ENCODE data around the gene SH3BGR. TPM values are rescaled to one million over a fixed set of nuclear protein-coding genes. Genes with fewer than 3 reads are reported as not detected.

The SH3BGR gene
- total and polyA plus RNA-seq, 2 donors (not counting 3 experiments of a cell fraction or from before 2014, with no cell fraction given): 1.1 TPM; not detected in 1

DNA sequence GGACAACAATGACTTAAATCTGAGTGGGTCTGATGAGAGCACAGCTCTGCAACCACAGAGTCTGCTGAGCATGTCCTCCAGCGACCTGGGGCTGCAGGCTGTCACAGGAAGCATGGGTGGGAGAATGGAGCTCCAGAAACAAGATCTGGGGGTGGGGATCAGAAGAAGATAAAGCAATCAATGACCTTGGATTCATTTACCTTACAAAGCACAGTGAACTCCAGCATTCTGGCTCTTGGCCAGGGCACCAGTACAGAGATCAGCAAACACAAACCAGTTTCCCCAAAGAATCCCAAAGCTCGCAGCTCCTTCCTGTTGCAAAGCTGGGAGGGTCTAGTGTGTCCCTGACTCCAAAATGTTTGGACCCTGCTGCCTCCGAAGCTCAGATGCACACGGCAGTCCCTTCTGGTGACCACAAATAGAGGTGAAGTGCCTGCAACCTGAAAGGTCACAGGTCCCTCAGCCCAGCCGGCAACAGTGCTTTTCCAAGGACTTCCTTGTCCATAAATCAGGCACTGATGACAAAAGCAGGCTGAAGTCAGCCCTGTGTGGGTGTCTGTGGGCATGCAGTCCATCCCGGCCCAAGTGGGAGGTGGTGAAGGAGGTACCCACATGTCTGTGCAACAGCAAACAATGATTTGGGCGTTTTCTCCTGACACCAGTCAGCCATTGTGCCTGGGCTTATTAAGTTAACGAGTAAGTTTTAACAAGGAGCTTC is 76.1 kb downstream of the SH3BGR start:
- Histone ChIP-seq H2AFZ (ENCODE audit: low read depth, low read length) (no peak overlapping the region), H3K9me1 (replicated peaks; ENCODE audit: control insufficient read depth, extremely low read depth, insufficient read depth, low read length) (no peaks in the 10 kb centered on the region), H4K20me1 (replicated peaks; ENCODE audit: control insufficient read depth, extremely low read depth, insufficient read depth, low read length) (no peaks in the 10 kb centered on the region), H3K36me3 (ENCODE audit: control insufficient read depth in 2 of 2, extremely low read depth in 1 of 2, insufficient read depth in 2 of 2, low read length in 2 of 2) (no peaks in the 10 kb centered on the region), H3K4me2 (ENCODE audit: insufficient read depth, low read length) (no peak overlapping the region), H3K27ac (ENCODE audit: insufficient read depth, low read depth, low read length) (no peak overlapping the region), H3K4me1 (ENCODE audit: control insufficient read depth, extremely low read depth, insufficient read depth, low read length) (no peaks in the 10 kb centered on the region), H3K79me2 (ENCODE audit: control insufficient read depth, insufficient read depth, low read length) (no peaks in the 10 kb centered on the region), H3K9ac (replicated peaks; ENCODE audit: extremely low read depth, insufficient read depth, low read length) (no peak overlapping the region), H3K4me3 (replicated peaks in 1 of 3; ENCODE audit: insufficient read depth in 1 of 3, low read depth in 1 of 3, low read length in 3 of 3) (no peak overlapping the region), H3K27me3 (ENCODE audit: control insufficient read depth in 2 of 2, insufficient read depth in 2 of 2, low read length in 2 of 2) (no peaks in the 10 kb centered on the region), H3K9me3 (replicated peaks; ENCODE audit: control insufficient read depth, insufficient read depth, low read length) (no peaks in the 10 kb centered on the region)
- TF ChIP-seq MYC (IDR thresholded peaks at IDR 0.05; ENCODE audit: low read depth, low read length): no peak
- DNase-seq (ENCODE audit: low read depth, low spot score): no peak
- no TSS peak for BruUV-seq (replicated peaks)
- dilution Hi-C loops (cut with MboI; ENCODE audit: extremely low pct_ligation_motif_present, low sequenced_read_pairs): no loop called here
- ChIA-PET CTCF (interaction anchor here (2.0 kb wide), 1 partner anchor 10 kb away, joined by 8 read pairs; no protein-coding TSS in a partner anchor), POLR2A (no interaction called here)
- no peak for FAIRE-seq
- intact Hi-C loops (cut with micrococcal nuclease): no loop called here

DNA sequence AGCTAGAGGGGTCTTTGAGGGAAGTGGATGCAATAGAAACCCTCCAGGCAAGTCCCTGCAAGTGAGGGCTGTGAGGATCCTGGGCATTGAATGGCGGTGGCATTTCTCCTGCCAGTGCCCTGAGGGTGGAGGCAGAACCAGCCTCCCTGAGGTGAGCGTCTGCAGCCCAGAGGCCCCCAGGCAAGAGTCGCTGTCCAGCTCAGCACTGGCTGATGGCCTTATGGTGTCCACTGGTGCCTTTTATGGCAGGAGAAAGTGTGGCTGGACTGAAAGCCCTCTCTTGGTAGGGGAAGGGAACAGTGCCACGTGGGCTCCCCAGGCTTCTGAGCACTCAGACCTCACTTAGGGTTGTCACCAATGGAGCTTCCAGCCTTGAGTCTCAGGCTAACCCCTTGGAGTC is 77.3 kb downstream of the SH3BGR start:
- CTCF ChIA-PET: no interaction called here

More for the DNA sequence above, 77.3 kb downstream of the SH3BGR start:
- Histone ChIP-seq H3K36me3 (ENCODE audit: control insufficient read depth in 2 of 2, extremely low read depth in 1 of 2, insufficient read depth in 2 of 2, low read length in 2 of 2) (no peaks in the 10 kb centered on the region), H3K9ac (replicated peaks; ENCODE audit: extremely low read depth, insufficient read depth, low read length) (no peak overlapping the region), H2AFZ (ENCODE audit: low read depth, low read length) (no peak overlapping the region), H3K9me3 (replicated peaks; ENCODE audit: control insufficient read depth, insufficient read depth, low read length) (no peaks in the 10 kb centered on the region), H3K4me3 (replicated peaks in 1 of 3; ENCODE audit: insufficient read depth in 1 of 3, low read depth in 1 of 3, low read length in 3 of 3) (no peak overlapping the region), H3K27ac (ENCODE audit: insufficient read depth, low read depth, low read length) (no peak overlapping the region), H3K27me3 (ENCODE audit: control insufficient read depth in 2 of 2, insufficient read depth in 2 of 2, low read length in 2 of 2) (no peaks in the 10 kb centered on the region), H3K4me2 (ENCODE audit: insufficient read depth, low read length) (no peak overlapping the region), H3K4me1 (ENCODE audit: control insufficient read depth, extremely low read depth, insufficient read depth, low read length) (no peaks in the 10 kb centered on the region), H3K9me1 (replicated peaks; ENCODE audit: control insufficient read depth, extremely low read depth, insufficient read depth, low read length) (no peaks in the 10 kb centered on the region), H3K79me2 (ENCODE audit: control insufficient read depth, insufficient read depth, low read length) (no peaks in the 10 kb centered on the region), H4K20me1 (replicated peaks; ENCODE audit: control insufficient read depth, extremely low read depth, insufficient read depth, low read length) (no peaks in the 10 kb centered on the region)
- no peak for DNase-seq (ENCODE audit: low read depth, low spot score)
- POLR2A ChIA-PET: no interaction called here
- FAIRE-seq: no peak
- dilution Hi-C loops (cut with MboI; ENCODE audit: extremely low pct_ligation_motif_present, low sequenced_read_pairs) (no loop called here), intact Hi-C loops (cut with micrococcal nuclease) (no loop called here)
- BruUV-seq (replicated peaks): no TSS peak
- TF ChIP-seq MYC (IDR thresholded peaks at IDR 0.05; ENCODE audit: low read depth, low read length): no peak
- TF ChIP-seq EZH2 (IDR thresholded peaks at IDR 0.05; ENCODE audit: borderline replicate concordance, low read depth, low read length, severe bottlenecking): no peak
- no peak for TF ChIP-seq CTCF (IDR thresholded peaks at IDR 0.05; ENCODE audit: extremely low read depth in 1 of 2, insufficient read depth in 1 of 2, low read depth in 1 of 2, low read length in 2 of 2)
- TF ChIP-seq FOS (IDR thresholded peaks at IDR 0.05; ENCODE audit: borderline replicate concordance, insufficient read depth, low read length): no peak
- TF ChIP-seq JUN (IDR thresholded peaks at IDR 0.05; ENCODE audit: borderline replicate concordance, insufficient read depth, insufficient read length, low read depth): no peak
- TF ChIP-seq GATA2 (IDR thresholded peaks at IDR 0.05; ENCODE audit: insufficient read depth, insufficient read length, low read depth, low read length): no peak

Data from endothelial cell of umbilical vein (primary cell).